Measurements from ENCODE around the gene PCDHA8. TPM values are rescaled to one million over a fixed set of nuclear protein-coding genes. Genes with fewer than 3 reads are reported as not detected.

The PCDHA8 gene
- total and polyA plus RNA-seq, 2 of the 13 experiments (the other 11 are each of a cell fraction or from before 2014, with no cell fraction given) = 0.03 to 0.11 TPM

DNA sequence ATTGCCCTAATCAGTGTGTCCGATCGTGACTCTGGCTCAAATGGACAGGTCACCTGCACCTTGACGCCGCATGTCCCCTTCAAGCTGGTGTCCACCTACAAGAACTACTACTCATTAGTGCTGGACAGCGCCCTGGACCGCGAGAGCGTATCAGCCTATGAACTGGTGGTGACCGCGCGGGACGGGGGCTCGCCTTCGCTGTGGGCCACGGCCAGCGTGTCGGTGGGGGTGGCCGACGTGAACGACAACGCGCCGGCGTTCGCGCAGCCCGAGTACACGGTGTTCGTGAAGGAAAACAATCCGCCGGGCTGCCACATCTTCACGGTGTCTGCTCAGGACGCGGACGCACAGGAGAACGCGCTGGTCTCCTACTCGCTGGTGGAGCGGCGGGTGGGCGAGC is 42.4 kb downstream of the PCDHA8 start (continued):
- TF ChIP-seq, protein P1, sequence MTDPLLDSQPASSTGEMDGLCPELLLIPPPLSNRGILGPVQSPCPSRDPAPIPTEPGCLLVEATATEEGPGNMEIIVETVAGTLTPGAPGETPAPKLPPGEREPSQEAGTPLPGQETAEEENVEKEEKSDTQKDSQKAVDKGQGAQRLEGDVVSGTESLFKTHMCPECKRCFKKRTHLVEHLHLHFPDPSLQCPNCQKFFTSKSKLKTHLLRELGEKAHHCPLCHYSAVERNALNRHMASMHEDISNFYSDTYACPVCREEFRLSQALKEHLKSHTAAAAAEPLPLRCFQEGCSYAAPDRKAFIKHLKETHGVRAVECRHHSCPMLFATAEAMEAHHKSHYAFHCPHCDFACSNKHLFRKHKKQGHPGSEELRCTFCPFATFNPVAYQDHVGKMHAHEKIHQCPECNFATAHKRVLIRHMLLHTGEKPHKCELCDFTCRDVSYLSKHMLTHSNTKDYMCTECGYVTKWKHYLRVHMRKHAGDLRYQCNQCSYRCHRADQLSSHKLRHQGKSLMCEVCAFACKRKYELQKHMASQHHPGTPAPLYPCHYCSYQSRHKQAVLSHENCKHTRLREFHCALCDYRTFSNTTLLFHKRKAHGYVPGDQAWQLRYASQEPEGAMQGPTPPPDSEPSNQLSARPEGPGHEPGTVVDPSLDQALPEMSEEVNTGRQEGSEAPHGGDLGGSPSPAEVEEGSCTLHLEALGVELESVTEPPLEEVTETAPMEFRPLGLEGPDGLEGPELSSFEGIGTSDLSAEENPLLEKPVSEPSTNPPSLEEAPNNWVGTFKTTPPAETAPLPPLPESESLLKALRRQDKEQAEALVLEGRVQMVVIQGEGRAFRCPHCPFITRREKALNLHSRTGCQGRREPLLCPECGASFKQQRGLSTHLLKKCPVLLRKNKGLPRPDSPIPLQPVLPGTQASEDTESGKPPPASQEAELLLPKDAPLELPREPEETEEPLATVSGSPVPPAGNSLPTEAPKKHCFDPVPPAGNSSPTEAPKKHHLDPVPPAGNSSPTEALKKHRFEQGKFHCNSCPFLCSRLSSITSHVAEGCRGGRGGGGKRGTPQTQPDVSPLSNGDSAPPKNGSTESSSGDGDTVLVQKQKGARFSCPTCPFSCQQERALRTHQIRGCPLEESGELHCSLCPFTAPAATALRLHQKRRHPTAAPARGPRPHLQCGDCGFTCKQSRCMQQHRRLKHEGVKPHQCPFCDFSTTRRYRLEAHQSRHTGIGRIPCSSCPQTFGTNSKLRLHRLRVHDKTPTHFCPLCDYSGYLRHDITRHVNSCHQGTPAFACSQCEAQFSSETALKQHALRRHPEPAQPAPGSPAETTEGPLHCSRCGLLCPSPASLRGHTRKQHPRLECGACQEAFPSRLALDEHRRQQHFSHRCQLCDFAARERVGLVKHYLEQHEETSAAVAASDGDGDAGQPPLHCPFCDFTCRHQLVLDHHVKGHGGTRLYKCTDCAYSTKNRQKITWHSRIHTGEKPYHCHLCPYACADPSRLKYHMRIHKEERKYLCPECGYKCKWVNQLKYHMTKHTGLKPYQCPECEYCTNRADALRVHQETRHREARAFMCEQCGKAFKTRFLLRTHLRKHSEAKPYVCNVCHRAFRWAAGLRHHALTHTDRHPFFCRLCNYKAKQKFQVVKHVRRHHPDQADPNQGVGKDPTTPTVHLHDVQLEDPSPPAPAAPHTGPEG (CRISPR knock-in tag; IDR thresholded peaks at IDR 0.05) = no peak
- TF ChIP-seq, protein P2, sequence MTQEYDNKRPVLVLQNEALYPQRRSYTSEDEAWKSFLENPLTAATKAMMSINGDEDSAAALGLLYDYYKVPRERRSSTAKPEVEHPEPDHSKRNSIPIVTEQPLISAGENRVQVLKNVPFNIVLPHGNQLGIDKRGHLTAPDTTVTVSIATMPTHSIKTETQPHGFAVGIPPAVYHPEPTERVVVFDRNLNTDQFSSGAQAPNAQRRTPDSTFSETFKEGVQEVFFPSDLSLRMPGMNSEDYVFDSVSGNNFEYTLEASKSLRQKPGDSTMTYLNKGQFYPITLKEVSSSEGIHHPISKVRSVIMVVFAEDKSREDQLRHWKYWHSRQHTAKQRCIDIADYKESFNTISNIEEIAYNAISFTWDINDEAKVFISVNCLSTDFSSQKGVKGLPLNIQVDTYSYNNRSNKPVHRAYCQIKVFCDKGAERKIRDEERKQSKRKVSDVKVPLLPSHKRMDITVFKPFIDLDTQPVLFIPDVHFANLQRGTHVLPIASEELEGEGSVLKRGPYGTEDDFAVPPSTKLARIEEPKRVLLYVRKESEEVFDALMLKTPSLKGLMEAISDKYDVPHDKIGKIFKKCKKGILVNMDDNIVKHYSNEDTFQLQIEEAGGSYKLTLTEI (CRISPR knock-in tag; conservative IDR thresholded peaks at IDR 0.05) = no peak
- no peak for TF ChIP-seq ZNF296 (CRISPR knock-in tag; conservative IDR thresholded peaks at IDR 0.05)
- no peak for TF ChIP-seq NR2C2 (CRISPR knock-in tag; IDR thresholded peaks at IDR 0.05; ENCODE audit: borderline replicate concordance)
- TF ChIP-seq STAT5B (CRISPR knock-in tag; IDR thresholded peaks at IDR 0.05) = no peak
- no peak for TF ChIP-seq PHF5A (CRISPR knock-in tag; IDR thresholded peaks at IDR 0.05; ENCODE audit: low read depth, unreplicated experiment)
- TF ChIP-seq, protein P3, sequence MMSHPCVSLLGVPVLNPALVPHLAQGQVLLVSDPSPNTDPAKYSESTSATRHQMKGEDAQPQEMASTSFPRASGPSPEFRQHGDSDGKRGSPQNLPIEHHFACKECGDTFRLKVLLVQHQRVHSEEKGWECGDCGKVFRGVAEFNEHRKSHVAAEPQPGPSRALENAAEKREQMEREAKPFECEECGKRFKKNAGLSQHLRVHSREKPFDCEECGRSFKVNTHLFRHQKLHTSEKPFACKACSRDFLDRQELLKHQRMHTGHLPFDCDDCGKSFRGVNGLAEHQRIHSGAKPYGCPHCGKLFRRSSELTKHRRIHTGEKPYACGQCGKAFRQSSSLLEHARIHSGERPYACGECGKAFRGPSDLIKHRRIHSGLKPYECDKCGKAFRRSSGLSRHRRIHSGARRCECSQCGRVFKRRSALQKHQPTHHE (CRISPR knock-in tag; IDR thresholded peaks at IDR 0.05; ENCODE audit: borderline replicate concordance) = no peak
- no peak for TF ChIP-seq ZFP36 (IDR thresholded peaks at IDR 0.05; ENCODE audit: borderline replicate concordance, low read depth, low read length, partially characterized antibody)
- TF ChIP-seq KMT2B (CRISPR knock-in tag; IDR thresholded peaks at IDR 0.05) = no peak

Measured in HepG2 (cell line).